GM12878 (cell line): ENCODE measurements around the gene KRTAP10-3. TPM values are rescaled to one million over a fixed set of nuclear protein-coding genes. Genes with fewer than 3 reads are reported as not detected.

Source experiments
- ATAC-seq: fragments of 200-7000 bp; cut with Tn5 transposase; 3 replicates; pipeline ENCODE4 v1.9.1; 2020; ENCODE audit warnings: mild to moderate bottlenecking, moderate library complexity
- BruUV-seq: library from RNA; stranded (reverse); fragments of 400-500 nt; replicated peaks from 2 replicates; lab custom pipeline; 2021; lab: Mats Ljungman, UMichigan
- CTCF ChIA-PET: fragments of 300-600 bp; sonication (Branson Sonifier 250); formaldehyde crosslinking; extraction: SDS; loops from one replicate; lab custom pipeline; 2021; ENCODE audit warnings: inconsistent platforms; lab: Yijun Ruan, JAX
- POLR2A ChIA-PET: fragments of 350-600 bp; formaldehyde crosslinking; extraction: SDS; loops from one replicate; lab custom pipeline; 2021; ENCODE audit warnings: inconsistent platforms; lab: Charles Lee
- RAD21 ChIA-PET: fragments of 300-600 bp; sonication (Branson Sonifier 250); formaldehyde crosslinking; loops from one replicate; lab custom pipeline; 2023; ENCODE audit warnings: antibody characterized with exemption; ENCODE audit not compliant: unreplicated experiment; lab: Charles Lee
- SMC1A ChIA-PET: fragments of 300-600 bp; sonication (Branson Sonifier 250); formaldehyde crosslinking; loops from one replicate; lab custom pipeline; 2023; ENCODE audit not compliant: unreplicated experiment, uncharacterized antibody; lab: Charles Lee
- DNase-seq: peaks from one replicate; pipeline ENCODE4 v3.0.0-alpha.2; 2011; ENCODE audit warnings: low read depth, low spot score
- FAIRE-seq: peaks from 3 replicates; lab custom pipeline; 2011; peaks lifted over from hg19 to GRCh38; lab: Jason Lieb, UNC
- H2AFZ ChIP-seq: 2 replicates; pipeline ENCODE4 v1.6.0; 2011; ENCODE audit warnings: low read depth, low read length, control low read depth; ENCODE audit not compliant: control insufficient read depth
- H3K27ac ChIP-seq: 2 replicates; pipeline ENCODE4 v1.5.1; 2011; ENCODE audit warnings: control low read depth; ENCODE audit not compliant: control insufficient read depth, insufficient read depth
- H3K27me3 ChIP-seq, 2 experiments: replicated peaks in 1 of 2; 2 replicates each; pipeline versions ENCODE4 v1.6.0 to v1.6.1; 2011; ENCODE audit warnings: low read length in 1 of 2; ENCODE audit not compliant: control insufficient read depth in 2 of 2, insufficient read depth in 2 of 2
- H3K36me3 ChIP-seq, 2 experiments: 2 replicates each; pipeline ENCODE4 v1.5.1; 2011; ENCODE audit warnings: low read length in 1 of 2; ENCODE audit not compliant: control insufficient read depth in 2 of 2, insufficient read depth in 2 of 2
- H3K4me1 ChIP-seq: 2 replicates; pipeline ENCODE4 v1.6.1; 2011; ENCODE audit warnings: mild to moderate bottlenecking, low read length, moderate library complexity, mixed read lengths; ENCODE audit not compliant: control insufficient read depth, insufficient read depth
- H3K4me2 ChIP-seq: 2 replicates; pipeline ENCODE4 v1.6.0; 2011; ENCODE audit warnings: control low read depth; ENCODE audit not compliant: control insufficient read depth, insufficient read depth
- H3K4me3 ChIP-seq: fragments of 200-600 bp; sonication (generic); 2 replicates; pipeline ENCODE4 v1.5.1; 2016
- H3K79me2 ChIP-seq: 2 replicates; pipeline ENCODE4 v1.6.0; 2011; ENCODE audit warnings: low read length; ENCODE audit not compliant: control insufficient read depth, insufficient read depth
- H3K9ac ChIP-seq: 2 replicates; pipeline ENCODE4 v1.8.0; 2011; ENCODE audit warnings: low read length, control low read depth, mixed read lengths; ENCODE audit not compliant: control insufficient read depth, insufficient read depth
- H3K9me3 ChIP-seq: replicated peaks from 3 replicates; pipeline ENCODE4 v1.5.1; 2011; ENCODE audit warnings: mild to moderate bottlenecking, low read length; ENCODE audit not compliant: control insufficient read depth, insufficient read depth
- H4K20me1 ChIP-seq: 2 replicates; pipeline ENCODE4 v1.6.0; 2011; ENCODE audit not compliant: control insufficient read depth, insufficient read depth
- ATF7 ChIP-seq: fragments of 450-650 bp; IDR thresholded peaks from 2 replicates; pipeline ENCODE4 v1.6.1; 2016; ENCODE audit warnings: low read depth, mild to moderate bottlenecking
- HDGF ChIP-seq: fragments of 450-650 bp; IDR thresholded peaks from 2 replicates; pipeline ENCODE4 v1.6.1; 2016; ENCODE audit warnings: antibody characterized with exemption
- NR2F1 ChIP-seq: fragments of 450-650 bp; conservative IDR thresholded peaks from 2 replicates; pipeline ENCODE4 v1.6.1; 2017; ENCODE audit warnings: mild to moderate bottlenecking
- SREBF2 ChIP-seq: IDR thresholded peaks from 2 replicates; pipeline ENCODE4 v1.6.1; 2012; ENCODE audit warnings: mild to moderate bottlenecking, low read length
- TCF12 ChIP-seq: IDR thresholded peaks from 2 replicates; pipeline ENCODE4 v1.6.1; 2011; ENCODE audit warnings: low read depth, mild to moderate bottlenecking, low read length
- ZBTB40 ChIP-seq: fragments of 450-650 bp; IDR thresholded peaks from 2 replicates; pipeline ENCODE4 v1.6.1; 2016; ENCODE audit warnings: mild to moderate bottlenecking, moderate library complexity, borderline replicate concordance
- WGBS: methylation state at CpG from one replicate; pipeline ENCODE4 v1.1.6; 2016; ENCODE audit warnings: low lambda C conversion rate; ENCODE audit not compliant: insufficient replicate concordance, insufficient coverage; ENCODE audit errors: missing lambda C conversion rate; 5-methylcytosine and 5-hydroxymethylcytosine counted together
- in situ Hi-C: fragments of 300-500 bp; cut with MboI; formaldehyde crosslinking; loops from 9 replicates; pipeline ENCODE4 v1.14.3; 2018; ENCODE audit warnings: mixed read lengths
- intact Hi-C: fragments of 100-400 bp; cut with micrococcal nuclease; formaldehyde crosslinking; loops from one replicate; pipeline ENCODE4 v1.14.2; 2022; ENCODE audit not compliant: unreplicated experiment
- polyA plus RNA-seq, 11 experiments: library from polyadenylated mRNA; depleted of rRNA in 4 of 11; unstranded in 6 of 11; stranded (reverse) in 5 of 11; fragments of >200 nt; fragmentation: Nextera tagmentation in 4 of 11; fragmentation: Illumina TruSeq in 1 of 11; extraction: Ambion mirVana in 4 of 11; extraction: Trizol in 1 of 11; gene quantifications; 1 replicate in 1 of 11; 2 replicates in 10 of 11; pipeline versions ENCODE4 v1.2.1 to v1.2.3, GENCODE V29; 2011 to 2016; ENCODE audit warnings: inconsistent platforms in 2 of 11, missing spikeins in 2 of 11, low read depth in 1 of 11
- total RNA-seq, 4 experiments: library from RNA; depleted of rRNA in 3 of 4; stranded (reverse); fragments of >200 nt in 3 of 4; fragmentation: Illumina TruSeq in 1 of 4; extraction: Trizol in 1 of 4; gene quantifications; 2 replicates each; pipeline versions ENCODE4 v1.2.1 to v1.2.3, GENCODE V29; 2013 to 2021
- TF ChIP-seq, protein P1 (sequence below): fragments of 450-650 bp; IDR thresholded peaks from 2 replicates; pipeline ENCODE4 v1.6.1; 2017; ENCODE audit warnings: mild to moderate bottlenecking, low read depth, inconsistent platforms; ENCODE audit not compliant: poor library complexity, severe bottlenecking

Gene KRTAP10-3
- total and polyA plus RNA-seq, 10 of the 15 experiments (the other 5 are each of a cell fraction or from before 2014, with no cell fraction given) = not detected

DNA sequence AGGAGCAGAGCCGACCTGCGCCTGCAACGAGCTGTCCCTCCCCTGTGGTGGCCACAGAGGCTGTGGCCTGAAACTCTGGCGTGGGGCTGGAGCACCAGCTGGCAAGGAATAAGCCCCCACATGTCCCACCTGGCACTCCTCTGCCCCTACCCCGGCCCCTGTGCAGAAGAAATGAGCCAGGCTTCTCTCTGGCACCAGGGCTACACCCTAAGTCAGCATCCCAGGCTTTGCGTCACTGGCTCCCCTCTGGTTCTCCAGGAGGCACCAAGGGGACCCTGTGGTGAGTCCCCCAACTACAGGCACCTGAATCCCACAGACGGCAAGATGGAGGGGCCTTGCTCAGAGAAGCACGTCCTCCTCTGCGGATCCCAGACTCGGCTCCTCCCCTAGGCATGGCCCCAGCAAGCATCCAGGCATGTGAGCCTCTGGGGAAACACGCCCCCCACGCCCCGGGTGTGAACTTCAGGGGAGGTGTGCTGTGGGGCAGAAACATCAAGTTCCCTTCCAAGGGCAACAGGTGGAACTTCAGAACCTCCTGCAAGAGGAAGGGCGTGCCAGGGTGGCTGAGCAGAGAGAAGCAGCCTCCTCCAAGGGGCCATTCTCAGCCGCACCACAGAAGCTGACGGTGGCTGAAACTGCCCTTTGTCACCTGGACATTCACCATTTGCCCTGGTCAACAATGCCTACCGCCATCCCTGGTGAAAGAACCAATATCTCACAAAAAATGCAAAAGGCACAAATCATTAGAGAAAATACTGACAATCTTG, 44.7 kb upstream of the KRTAP10-3 start:
- POLR2A ChIA-PET = no interaction called here
- no peaks in the 10 kb centered on the region for H3K36me3 ChIP-seq
- H3K4me2 ChIP-seq = no peak overlapping the region
- SMC1A ChIA-PET = no interaction called here
- H3K4me3 ChIP-seq = no peak overlapping the region
- BruUV-seq = no TSS peak
- no peaks in the 10 kb centered on the region for H3K4me1 ChIP-seq
- TF ChIP-seq NR2F1 (no peak), HDGF (no peak), ATF7 (no peak), ZBTB40 (no peak), TCF12 (no peak), SREBF2 (no peak)
- TF ChIP-seq, protein P1, sequence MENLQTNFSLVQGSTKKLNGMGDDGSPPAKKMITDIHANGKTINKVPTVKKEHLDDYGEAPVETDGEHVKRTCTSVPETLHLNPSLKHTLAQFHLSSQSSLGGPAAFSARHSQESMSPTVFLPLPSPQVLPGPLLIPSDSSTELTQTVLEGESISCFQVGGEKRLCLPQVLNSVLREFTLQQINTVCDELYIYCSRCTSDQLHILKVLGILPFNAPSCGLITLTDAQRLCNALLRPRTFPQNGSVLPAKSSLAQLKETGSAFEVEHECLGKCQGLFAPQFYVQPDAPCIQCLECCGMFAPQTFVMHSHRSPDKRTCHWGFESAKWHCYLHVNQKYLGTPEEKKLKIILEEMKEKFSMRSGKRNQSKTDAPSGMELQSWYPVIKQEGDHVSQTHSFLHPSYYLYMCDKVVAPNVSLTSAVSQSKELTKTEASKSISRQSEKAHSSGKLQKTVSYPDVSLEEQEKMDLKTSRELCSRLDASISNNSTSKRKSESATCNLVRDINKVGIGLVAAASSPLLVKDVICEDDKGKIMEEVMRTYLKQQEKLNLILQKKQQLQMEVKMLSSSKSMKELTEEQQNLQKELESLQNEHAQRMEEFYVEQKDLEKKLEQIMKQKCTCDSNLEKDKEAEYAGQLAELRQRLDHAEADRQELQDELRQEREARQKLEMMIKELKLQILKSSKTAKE = no peak
- H2AFZ ChIP-seq = no peak overlapping the region
- no peaks in the 10 kb centered on the region for H3K79me2 ChIP-seq
- FAIRE-seq (no peak), ATAC-seq (no peak), DNase-seq (no peak)
- H4K20me1 ChIP-seq = no peaks in the 10 kb centered on the region
- no peaks in the 10 kb centered on the region; the same call in 2 of the 3 replicates for H3K9me3 ChIP-seq
- in situ Hi-C loops = no loop called here
- H3K9ac ChIP-seq = no peak overlapping the region
- CTCF ChIA-PET = no interaction called here
- RAD21 ChIA-PET = no interaction called here
- intact Hi-C loops = no loop called here
- WGBS = 12% methylated on average over 17 of the region's 17 CpGs
- H3K27ac ChIP-seq = no peak overlapping the region
- no peaks in the 10 kb centered on the region for H3K27me3 ChIP-seq
